ENCODE measurements around the gene PTH1R.

DNA sequence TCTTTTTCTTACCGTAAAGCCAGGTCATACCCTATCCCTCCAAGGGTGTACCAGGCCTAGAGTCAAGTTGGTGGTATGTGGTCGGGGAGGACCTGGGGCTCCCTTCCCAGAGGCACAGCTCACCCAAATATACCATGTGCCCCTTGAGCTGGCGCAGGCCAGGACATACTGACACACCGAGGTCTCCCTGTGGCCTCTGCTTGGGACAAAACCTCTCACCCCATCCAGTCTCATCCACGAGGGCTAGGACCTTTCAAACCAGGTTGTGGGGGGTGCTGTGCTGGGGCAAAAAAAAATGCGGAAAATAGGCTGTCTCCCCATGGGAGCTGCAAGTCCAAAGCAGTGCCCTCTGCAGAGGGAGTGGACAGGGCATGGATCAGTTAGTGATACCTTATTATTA lies 22.8 kb downstream of the PTH1R start:
- TF ChIP-seq, protein P1, sequence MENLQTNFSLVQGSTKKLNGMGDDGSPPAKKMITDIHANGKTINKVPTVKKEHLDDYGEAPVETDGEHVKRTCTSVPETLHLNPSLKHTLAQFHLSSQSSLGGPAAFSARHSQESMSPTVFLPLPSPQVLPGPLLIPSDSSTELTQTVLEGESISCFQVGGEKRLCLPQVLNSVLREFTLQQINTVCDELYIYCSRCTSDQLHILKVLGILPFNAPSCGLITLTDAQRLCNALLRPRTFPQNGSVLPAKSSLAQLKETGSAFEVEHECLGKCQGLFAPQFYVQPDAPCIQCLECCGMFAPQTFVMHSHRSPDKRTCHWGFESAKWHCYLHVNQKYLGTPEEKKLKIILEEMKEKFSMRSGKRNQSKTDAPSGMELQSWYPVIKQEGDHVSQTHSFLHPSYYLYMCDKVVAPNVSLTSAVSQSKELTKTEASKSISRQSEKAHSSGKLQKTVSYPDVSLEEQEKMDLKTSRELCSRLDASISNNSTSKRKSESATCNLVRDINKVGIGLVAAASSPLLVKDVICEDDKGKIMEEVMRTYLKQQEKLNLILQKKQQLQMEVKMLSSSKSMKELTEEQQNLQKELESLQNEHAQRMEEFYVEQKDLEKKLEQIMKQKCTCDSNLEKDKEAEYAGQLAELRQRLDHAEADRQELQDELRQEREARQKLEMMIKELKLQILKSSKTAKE (IDR thresholded peaks at IDR 0.05; ENCODE audit: low read depth, poor library complexity, severe bottlenecking): no peak
- no peak for TF ChIP-seq RBBP5 (conservative IDR thresholded peaks at IDR 0.05)
- TF ChIP-seq ZNF384 (IDR thresholded peaks at IDR 0.05; ENCODE audit: borderline replicate concordance, low read depth, low read length): no peak
- TF ChIP-seq EZH2 (IDR thresholded peaks at IDR 0.05; ENCODE audit: borderline replicate concordance, control insufficient read depth, low read depth, low read length): no peak
- TF ChIP-seq, protein P2, sequence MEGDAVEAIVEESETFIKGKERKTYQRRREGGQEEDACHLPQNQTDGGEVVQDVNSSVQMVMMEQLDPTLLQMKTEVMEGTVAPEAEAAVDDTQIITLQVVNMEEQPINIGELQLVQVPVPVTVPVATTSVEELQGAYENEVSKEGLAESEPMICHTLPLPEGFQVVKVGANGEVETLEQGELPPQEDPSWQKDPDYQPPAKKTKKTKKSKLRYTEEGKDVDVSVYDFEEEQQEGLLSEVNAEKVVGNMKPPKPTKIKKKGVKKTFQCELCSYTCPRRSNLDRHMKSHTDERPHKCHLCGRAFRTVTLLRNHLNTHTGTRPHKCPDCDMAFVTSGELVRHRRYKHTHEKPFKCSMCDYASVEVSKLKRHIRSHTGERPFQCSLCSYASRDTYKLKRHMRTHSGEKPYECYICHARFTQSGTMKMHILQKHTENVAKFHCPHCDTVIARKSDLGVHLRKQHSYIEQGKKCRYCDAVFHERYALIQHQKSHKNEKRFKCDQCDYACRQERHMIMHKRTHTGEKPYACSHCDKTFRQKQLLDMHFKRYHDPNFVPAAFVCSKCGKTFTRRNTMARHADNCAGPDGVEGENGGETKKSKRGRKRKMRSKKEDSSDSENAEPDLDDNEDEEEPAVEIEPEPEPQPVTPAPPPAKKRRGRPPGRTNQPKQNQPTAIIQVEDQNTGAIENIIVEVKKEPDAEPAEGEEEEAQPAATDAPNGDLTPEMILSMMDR (IDR thresholded peaks at IDR 0.05 in 2 of 3, conservative IDR thresholded peaks at IDR 0.05 in 1 of 3; ENCODE audit: control insufficient read depth in 2 of 3, extremely low read depth in 1 of 3, insufficient read depth in 1 of 3, low read depth in 3 of 3, low read length in 3 of 3): no peak
- no peak for TF ChIP-seq RELA (IDR thresholded peaks at IDR 0.05; ENCODE audit: borderline replicate concordance, partially characterized antibody)
- TF ChIP-seq, protein P3, sequence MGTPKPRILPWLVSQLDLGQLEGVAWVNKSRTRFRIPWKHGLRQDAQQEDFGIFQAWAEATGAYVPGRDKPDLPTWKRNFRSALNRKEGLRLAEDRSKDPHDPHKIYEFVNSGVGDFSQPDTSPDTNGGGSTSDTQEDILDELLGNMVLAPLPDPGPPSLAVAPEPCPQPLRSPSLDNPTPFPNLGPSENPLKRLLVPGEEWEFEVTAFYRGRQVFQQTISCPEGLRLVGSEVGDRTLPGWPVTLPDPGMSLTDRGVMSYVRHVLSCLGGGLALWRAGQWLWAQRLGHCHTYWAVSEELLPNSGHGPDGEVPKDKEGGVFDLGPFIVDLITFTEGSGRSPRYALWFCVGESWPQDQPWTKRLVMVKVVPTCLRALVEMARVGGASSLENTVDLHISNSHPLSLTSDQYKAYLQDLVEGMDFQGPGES (IDR thresholded peaks at IDR 0.05): no peak
- no peak for TF ChIP-seq POLR2A (IDR thresholded peaks at IDR 0.05; ENCODE audit: low read depth, low read length)
- TF ChIP-seq ZSCAN29 (IDR thresholded peaks at IDR 0.05): no peak
- TF ChIP-seq TAF1 (IDR thresholded peaks at IDR 0.05; ENCODE audit: borderline replicate concordance, low read depth, low read length): no peak
- TF ChIP-seq BRCA1 (IDR thresholded peaks at IDR 0.05; ENCODE audit: low read depth, low read length): no peak
- TF ChIP-seq, protein P4, sequence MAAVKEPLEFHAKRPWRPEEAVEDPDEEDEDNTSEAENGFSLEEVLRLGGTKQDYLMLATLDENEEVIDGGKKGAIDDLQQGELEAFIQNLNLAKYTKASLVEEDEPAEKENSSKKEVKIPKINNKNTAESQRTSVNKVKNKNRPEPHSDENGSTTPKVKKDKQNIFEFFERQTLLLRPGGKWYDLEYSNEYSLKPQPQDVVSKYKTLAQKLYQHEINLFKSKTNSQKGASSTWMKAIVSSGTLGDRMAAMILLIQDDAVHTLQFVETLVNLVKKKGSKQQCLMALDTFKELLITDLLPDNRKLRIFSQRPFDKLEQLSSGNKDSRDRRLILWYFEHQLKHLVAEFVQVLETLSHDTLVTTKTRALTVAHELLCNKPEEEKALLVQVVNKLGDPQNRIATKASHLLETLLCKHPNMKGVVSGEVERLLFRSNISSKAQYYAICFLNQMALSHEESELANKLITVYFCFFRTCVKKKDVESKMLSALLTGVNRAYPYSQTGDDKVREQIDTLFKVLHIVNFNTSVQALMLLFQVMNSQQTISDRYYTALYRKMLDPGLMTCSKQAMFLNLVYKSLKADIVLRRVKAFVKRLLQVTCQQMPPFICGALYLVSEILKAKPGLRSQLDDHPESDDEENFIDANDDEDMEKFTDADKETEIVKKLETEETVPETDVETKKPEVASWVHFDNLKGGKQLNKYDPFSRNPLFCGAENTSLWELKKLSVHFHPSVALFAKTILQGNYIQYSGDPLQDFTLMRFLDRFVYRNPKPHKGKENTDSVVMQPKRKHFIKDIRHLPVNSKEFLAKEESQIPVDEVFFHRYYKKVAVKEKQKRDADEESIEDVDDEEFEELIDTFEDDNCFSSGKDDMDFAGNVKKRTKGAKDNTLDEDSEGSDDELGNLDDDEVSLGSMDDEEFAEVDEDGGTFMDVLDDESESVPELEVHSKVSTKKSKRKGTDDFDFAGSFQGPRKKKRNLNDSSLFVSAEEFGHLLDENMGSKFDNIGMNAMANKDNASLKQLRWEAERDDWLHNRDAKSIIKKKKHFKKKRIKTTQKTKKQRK (IDR thresholded peaks at IDR 0.05; ENCODE audit: low read depth, low read length): no peak
- TF ChIP-seq GABPA (IDR thresholded peaks at IDR 0.05; ENCODE audit: low read depth): no peak
- TF ChIP-seq RCOR1 (conservative IDR thresholded peaks at IDR 0.05; ENCODE audit: low read depth, low read length): no peak

All from GM12878 (cell line).